Gastrocnemius medialis (tissue), 4 donors: Measurements from ENCODE around the gene ZNF366.

ENCODE experiments used
- POLR2A ChIP-seq, 2 donors: fragments of 450-650 bp; IDR thresholded peaks; one replicate each; pipeline ENCODE4 v1.6.1; 2017; ENCODE audit warnings: antibody characterized with exemption in 2 of 2, mild to moderate bottlenecking in 2 of 2, moderate library complexity in 2 of 2
- TF ChIP-seq, protein P1 (sequence below), 5 experiments: fragments of 450-650 bp in 3 of 5; fragments of 200-600 bp in 2 of 5; sonication (generic) in 2 of 5; IDR thresholded peaks in 4 of 5; conservative IDR thresholded peaks in 1 of 5; 1 replicate in 4 of 5; 2 replicates in 1 of 5; pipeline ENCODE4 v1.5.1; 2016 to 2019; ENCODE audit warnings: antibody characterized with exemption in 5 of 5, mild to moderate bottlenecking in 3 of 5, moderate library complexity in 3 of 5

- TF ChIP-seq, protein P1, sequence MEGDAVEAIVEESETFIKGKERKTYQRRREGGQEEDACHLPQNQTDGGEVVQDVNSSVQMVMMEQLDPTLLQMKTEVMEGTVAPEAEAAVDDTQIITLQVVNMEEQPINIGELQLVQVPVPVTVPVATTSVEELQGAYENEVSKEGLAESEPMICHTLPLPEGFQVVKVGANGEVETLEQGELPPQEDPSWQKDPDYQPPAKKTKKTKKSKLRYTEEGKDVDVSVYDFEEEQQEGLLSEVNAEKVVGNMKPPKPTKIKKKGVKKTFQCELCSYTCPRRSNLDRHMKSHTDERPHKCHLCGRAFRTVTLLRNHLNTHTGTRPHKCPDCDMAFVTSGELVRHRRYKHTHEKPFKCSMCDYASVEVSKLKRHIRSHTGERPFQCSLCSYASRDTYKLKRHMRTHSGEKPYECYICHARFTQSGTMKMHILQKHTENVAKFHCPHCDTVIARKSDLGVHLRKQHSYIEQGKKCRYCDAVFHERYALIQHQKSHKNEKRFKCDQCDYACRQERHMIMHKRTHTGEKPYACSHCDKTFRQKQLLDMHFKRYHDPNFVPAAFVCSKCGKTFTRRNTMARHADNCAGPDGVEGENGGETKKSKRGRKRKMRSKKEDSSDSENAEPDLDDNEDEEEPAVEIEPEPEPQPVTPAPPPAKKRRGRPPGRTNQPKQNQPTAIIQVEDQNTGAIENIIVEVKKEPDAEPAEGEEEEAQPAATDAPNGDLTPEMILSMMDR (IDR thresholded peaks at IDR 0.05 in 4 of 5, conservative IDR thresholded peaks at IDR 0.05 in 1 of 5): no peak
- no peak for TF ChIP-seq POLR2A (IDR thresholded peaks at IDR 0.05)
These were observed 51.7 kb downstream of the ZNF366 start for GRCh38 chr5:72455476-72455875.
